BLaER1 treated with 17β-estradiol and CSF1 and Interleukin-3, amounts not matched to agents 10 nM and 100 nM (cell line): Measurements from ENCODE around the gene WNK4.

Experiments
- H3K27ac ChIP-seq, 11 experiments: shearing (Covaris generic); formaldehyde crosslinking; 2 replicates each; pipeline ENCODE4 v1.8.1; 2022
- H3K27me3 ChIP-seq, 11 experiments: shearing (Covaris generic); formaldehyde crosslinking; 2 replicates each; pipeline ENCODE4 v1.8.1; 2022
- H3K36me3 ChIP-seq, 11 experiments: shearing (Covaris generic); formaldehyde crosslinking; 2 replicates each; pipeline ENCODE4 v1.8.1; 2022
- H3K4me1 ChIP-seq, 10 experiments: shearing (Covaris generic); formaldehyde crosslinking; 2 replicates each; pipeline ENCODE4 v1.8.1; 2022
- H3K4me2 ChIP-seq, 11 experiments: shearing (Covaris generic); formaldehyde crosslinking; 2 replicates each; pipeline ENCODE4 v1.8.1; 2022
- H3K4me3 ChIP-seq, 10 experiments: shearing (Covaris generic); formaldehyde crosslinking; 2 replicates each; pipeline ENCODE4 v1.8.1; 2022
- H3K9ac ChIP-seq, 11 experiments: shearing (Covaris generic); formaldehyde crosslinking; 2 replicates each; pipeline ENCODE4 v1.8.1; 2022
- H3K9me3 ChIP-seq, 11 experiments: shearing (Covaris generic); formaldehyde crosslinking; replicated peaks in 1 of 11; 2 replicates each; pipeline ENCODE4 v1.8.1; 2022
- H4K20me1 ChIP-seq, 11 experiments: shearing (Covaris generic); formaldehyde crosslinking; 2 replicates each; pipeline ENCODE4 v1.8.1; 2022
- Cebpa-rat ChIP-seq, 11 experiments: shearing (Covaris generic); IDR thresholded peaks; 2 replicates each; pipeline ENCODE4 v1.8.1; 2022

WNK4 gene

GRCh38 chr17:42797067-42798007, 16.9 kb downstream of the WNK4 start:
- Histone ChIP-seq H3K4me3 (peak overlapping the region; percentile 75 to 94 (median 86)), H3K9me3 (no peaks in the 10 kb centered on the region), H3K9ac (peak overlapping the region; percentile 79 to 90 (median 88)), H3K4me2 (peak overlapping the region; percentile 87 to 99 (median 94)), H3K27me3 (no peaks in the 10 kb centered on the region), H3K27ac (peak overlapping the region in 8 of 11 experiments; percentile 65 to 84 (median 78); a peak in 8 of 22 replicates), H3K36me3 (peaks cover 0 to 20% (median 4%) of the 10 kb centered on the region in 11 experiments; a peak in 6 of 22 replicates), H4K20me1 (no peaks in the 10 kb centered on the region), H3K4me1 (peaks cover 15 to 37% (median 27%) of the 10 kb centered on the region in 10 experiments)
- TF ChIP-seq Cebpa-rat (IDR thresholded peaks at IDR 0.05): no peak

GRCh38 chr17:42798011-42798382, 17.6 kb downstream of the WNK4 start:
- H3K4me1 ChIP-seq: peaks cover 15 to 37% (median 27%) of the 10 kb centered on the region in 10 experiments
- H3K4me2 ChIP-seq: peak overlapping the region; percentile 87 to 99 (median 94)
- peaks cover 0 to 20% (median 4%) of the 10 kb centered on the region in 11 experiments; a peak in 6 of 22 replicates for H3K36me3 ChIP-seq
- H3K9ac ChIP-seq: peak overlapping the region; percentile 79 to 90 (median 88)
- peak overlapping the region; percentile 55 to 84 (median 76); a peak in 21 of 22 replicates for H3K27ac ChIP-seq
- H3K27me3 ChIP-seq: no peaks in the 10 kb centered on the region
- peak overlapping the region; percentile 75 to 94 (median 86) for H3K4me3 ChIP-seq
- no peak for TF ChIP-seq Cebpa-rat (IDR thresholded peaks at IDR 0.05)
- H3K9me3 ChIP-seq: no peaks in the 10 kb centered on the region
- no peaks in the 10 kb centered on the region for H4K20me1 ChIP-seq

- Histone ChIP-seq H3K27ac (peak within 1 kb of the TSS; percentile 55 to 84 (median 76); a peak in 21 of 22 replicates), H3K4me1 (peaks cover 15 to 37% (median 27%) of the 10 kb centered on the region in 10 experiments), H3K9me3 (no peaks in the 10 kb centered on the region), H3K36me3 (peaks cover 0 to 20% (median 4%) of the 10 kb centered on the region in 11 experiments; a peak in 6 of 22 replicates), H4K20me1 (no peaks in the 10 kb centered on the region), H3K27me3 (no peaks in the 10 kb centered on the region), H3K4me3 (peak within 1 kb of the TSS; percentile 75 to 94 (median 86)), H3K4me2 (peak within 1 kb of the TSS; percentile 87 to 99 (median 94)), H3K9ac (peak within 1 kb of the TSS; percentile 79 to 90 (median 88))
- TF ChIP-seq Cebpa-rat (IDR thresholded peaks at IDR 0.05): no peak
Measured at GRCh38 chr17:42798383-42799380, 18.3 kb downstream of the WNK4 start, which contains the start of the genes CNTD1 and COA3. CNTD1 (plus strand) TSS chr17:42798861; CDS start chr17:42799068, 207 bp downstream. COA3 (minus strand) TSS chr17:42798704; CDS start chr17:42798681, 23 bp downstream.

- no peaks in the 10 kb centered on the region for H3K27me3 ChIP-seq
- H4K20me1 ChIP-seq: no peaks in the 10 kb centered on the region
- no peak overlapping the region for H3K27ac ChIP-seq
- H3K4me2 ChIP-seq: no peak overlapping the region
- no peak overlapping the region for H3K4me3 ChIP-seq
- H3K9ac ChIP-seq: no peak overlapping the region
- peaks cover 0 to 11% (median 7%) of the 10 kb centered on the region in 11 experiments; a peak in 10 of 22 replicates for H3K36me3 ChIP-seq
- no peaks in the 10 kb centered on the region for H3K9me3 ChIP-seq
- peaks cover 0 to 5% (median 4%) of the 10 kb centered on the region in 10 experiments; a peak in 6 of 20 replicates for H3K4me1 ChIP-seq
- TF ChIP-seq Cebpa-rat (IDR thresholded peaks at IDR 0.05): no peak
Measured at GRCh38 chr17:42803074-42803883, 22.9 kb downstream of the WNK4 start.

DNA sequence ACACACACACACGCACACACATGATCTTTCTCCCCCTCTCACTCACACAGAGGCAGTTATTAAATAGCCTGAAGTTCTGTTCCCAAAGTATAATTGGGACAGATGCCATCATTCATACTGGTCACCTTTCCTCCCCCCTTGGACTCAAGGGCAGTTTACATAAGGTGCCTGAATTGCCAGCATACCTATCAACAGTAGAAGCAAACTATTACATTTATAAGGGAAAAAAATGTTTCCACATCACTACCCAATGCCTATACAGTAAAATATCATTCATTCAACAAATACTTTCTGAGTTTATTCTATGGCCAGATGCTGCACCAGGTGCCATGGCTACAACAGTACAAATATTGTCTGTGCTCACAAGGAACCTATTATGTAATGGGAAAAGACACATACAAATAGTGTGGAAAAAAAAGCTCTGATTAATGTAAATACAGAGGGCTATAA, 24.5 kb downstream of the WNK4 start:
- no peak overlapping the region for H3K4me3 ChIP-seq
- H3K9me3 ChIP-seq: no peaks in the 10 kb centered on the region
- H3K36me3 ChIP-seq: peaks cover 16 to 28% (median 22%) of the 10 kb centered on the region in 11 experiments
- TF ChIP-seq Cebpa-rat (IDR thresholded peaks at IDR 0.05): no peak
- H3K9ac ChIP-seq: no peak overlapping the region
- no peaks in the 10 kb centered on the region for H3K27me3 ChIP-seq
- no peaks in the 10 kb centered on the region for H3K4me1 ChIP-seq
- no peak overlapping the region for H3K4me2 ChIP-seq
- no peaks in the 10 kb centered on the region for H4K20me1 ChIP-seq
- H3K27ac ChIP-seq: no peak overlapping the region

- no peaks in the 10 kb centered on the region for H3K27me3 ChIP-seq
- H3K9ac ChIP-seq: no peak overlapping the region
- H3K4me2 ChIP-seq: no peak overlapping the region
- H3K36me3 ChIP-seq: peaks cover 29 to 41% (median 35%) of the 10 kb centered on the region in 11 experiments
- no peak overlapping the region for H3K4me3 ChIP-seq
- no peak for TF ChIP-seq Cebpa-rat (IDR thresholded peaks at IDR 0.05)
- H4K20me1 ChIP-seq: peaks cover 0 to 3% (median 0%) of the 10 kb centered on the region in 11 experiments; a peak in 1 of 22 replicates
- H3K4me1 ChIP-seq: no peaks in the 10 kb centered on the region
- H3K9me3 ChIP-seq: no peaks in the 10 kb centered on the region
- no peak overlapping the region for H3K27ac ChIP-seq
Measured at GRCh38 chr17:42806249-42806648, 25.8 kb downstream of the WNK4 start.

DNA sequence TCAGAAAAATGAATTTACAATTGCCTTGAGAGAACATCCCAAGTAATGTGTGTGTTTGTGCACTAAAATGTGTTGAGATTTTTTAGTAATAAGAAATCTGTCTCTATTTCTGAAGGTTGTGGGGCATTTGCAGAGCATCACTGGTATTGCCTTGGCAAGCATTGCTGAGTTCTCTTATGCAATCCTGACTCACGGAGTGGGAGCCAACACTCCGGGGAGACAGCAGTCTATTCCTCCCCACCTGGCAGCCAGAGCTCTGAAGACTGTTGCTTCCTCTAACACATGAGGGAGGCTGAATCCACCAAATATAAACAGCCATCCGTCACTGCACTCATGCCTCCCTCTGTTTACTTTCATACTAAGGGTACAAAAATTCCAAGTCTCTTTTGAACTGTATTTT, 28.8 kb downstream of the WNK4 start:
- H3K36me3 ChIP-seq: peaks cover 56 to 71% (median 65%) of the 10 kb centered on the region in 11 experiments
- H3K27ac ChIP-seq: no peak overlapping the region
- peaks cover 0 to 8% (median 0%) of the 10 kb centered on the region in 11 experiments; a peak in 3 of 22 replicates for H4K20me1 ChIP-seq
- no peaks in the 10 kb centered on the region for H3K27me3 ChIP-seq
- no peak overlapping the region for H3K4me3 ChIP-seq
- no peaks in the 10 kb centered on the region for H3K9me3 ChIP-seq
- no peaks in the 10 kb centered on the region for H3K4me1 ChIP-seq
- no peak overlapping the region for H3K9ac ChIP-seq
- TF ChIP-seq Cebpa-rat (IDR thresholded peaks at IDR 0.05): no peak
- H3K4me2 ChIP-seq: no peak overlapping the region
